GM19351 (cell line): ENCODE results near the gene SLC2A3.
"Not testable (repeated sequence)": the region's sequence is repeated elsewhere in the genome, so short reads cannot be mapped to it uniquely, and the experiment has no call there.

Experiments used
- ATAC-seq: cut with Tn5 transposase; IDR thresholded peaks from one replicate; pipeline ENCODE4 v1.9.1; 2021; ENCODE audit warnings: mild to moderate bottlenecking, moderate library complexity; ENCODE audit not compliant: unreplicated experiment

Gene SLC2A3

DNA sequence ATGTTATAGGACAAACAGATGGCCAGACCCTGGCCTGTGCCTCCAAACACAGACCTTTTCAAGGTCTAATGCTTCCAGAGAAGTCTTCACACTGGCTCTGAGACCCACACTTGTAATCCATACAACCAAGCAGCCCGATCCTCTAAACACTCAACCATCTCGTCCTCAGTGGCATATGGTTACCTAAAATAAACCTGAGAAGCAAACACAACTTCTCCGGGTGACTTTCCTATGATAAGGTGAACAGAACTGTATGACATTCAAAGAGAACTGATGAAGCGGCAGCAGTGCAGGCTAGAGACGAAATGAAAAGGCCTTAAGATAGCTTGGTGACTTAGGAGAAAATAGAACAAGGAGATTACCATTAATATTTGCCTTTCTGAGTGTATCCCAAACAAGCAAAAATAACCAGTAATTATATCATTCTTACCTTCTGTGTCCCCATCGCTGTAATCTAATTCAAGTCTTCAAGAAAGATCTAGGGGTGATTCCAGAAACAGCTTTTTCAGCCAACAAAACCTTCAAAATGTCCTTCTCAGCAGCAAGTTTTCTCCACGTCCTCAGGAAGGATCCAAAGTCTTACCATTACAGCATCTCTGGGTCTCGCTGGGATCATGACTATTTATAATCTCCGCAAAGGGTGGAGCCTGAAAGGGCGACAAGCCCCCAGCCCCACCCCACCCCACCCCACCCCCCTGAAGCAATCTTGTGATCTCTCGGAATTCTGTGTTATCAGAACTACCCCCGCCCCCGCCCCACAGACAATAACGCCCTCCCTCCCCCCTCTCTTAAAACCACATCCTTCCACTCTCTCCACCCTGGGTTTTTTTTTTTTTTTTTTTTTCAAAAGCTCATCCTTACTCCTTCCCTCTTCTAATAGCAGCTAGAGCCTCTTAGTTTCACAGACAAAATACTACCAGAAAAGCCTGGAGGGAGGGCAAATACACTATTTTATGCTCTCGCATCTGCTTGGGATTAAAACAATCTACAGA lies at the start of gene SLC2A3:
Gene SLC2A3, minus strand, starts transcription at position 598 of the 992 bp plus-strand sequence. Its CDS starts 153 bp downstream, at position 445.
- ATAC-seq = peak; percentile 40

DNA sequence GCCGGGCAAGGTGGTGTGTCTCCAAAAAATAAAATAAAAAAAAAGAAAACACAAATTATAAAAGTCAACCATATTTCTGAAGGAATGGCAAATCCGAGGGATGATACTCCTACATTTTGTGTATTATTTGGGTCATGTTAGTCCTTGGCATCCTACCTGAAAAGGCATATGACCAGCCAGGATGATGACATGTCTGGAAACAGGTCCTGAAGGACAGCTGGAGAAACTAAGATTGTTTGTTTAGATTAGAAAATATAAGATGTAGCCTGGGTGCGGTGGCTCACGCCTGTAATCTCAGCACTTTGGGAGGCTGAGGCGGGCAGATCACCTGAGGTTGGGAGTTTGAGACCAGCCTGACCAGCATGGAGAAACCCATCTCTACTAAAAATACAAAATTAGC lies 48.9 kb upstream of the SLC2A3 start:
- no peak for ATAC-seq

DNA sequence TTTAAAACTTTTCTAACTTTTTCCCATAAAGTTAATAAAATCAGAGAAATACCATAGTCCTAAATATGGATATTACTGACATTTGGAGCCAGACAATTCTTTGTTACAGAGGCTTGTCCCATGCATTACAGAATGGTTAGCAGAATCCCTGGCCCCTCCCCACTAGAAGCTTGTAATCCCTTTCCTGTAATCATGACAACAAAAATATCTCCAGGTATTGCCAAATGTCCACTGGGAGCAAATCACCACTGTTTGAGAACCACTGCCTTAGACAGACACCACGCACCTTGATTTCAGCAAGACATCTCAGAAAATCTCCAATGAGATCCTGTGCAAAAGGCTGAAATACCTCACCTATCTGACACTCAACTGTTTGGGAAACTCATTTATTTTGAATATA lies 47.5 kb upstream of the SLC2A3 start:
- ATAC-seq = not testable (repeated sequence)

DNA sequence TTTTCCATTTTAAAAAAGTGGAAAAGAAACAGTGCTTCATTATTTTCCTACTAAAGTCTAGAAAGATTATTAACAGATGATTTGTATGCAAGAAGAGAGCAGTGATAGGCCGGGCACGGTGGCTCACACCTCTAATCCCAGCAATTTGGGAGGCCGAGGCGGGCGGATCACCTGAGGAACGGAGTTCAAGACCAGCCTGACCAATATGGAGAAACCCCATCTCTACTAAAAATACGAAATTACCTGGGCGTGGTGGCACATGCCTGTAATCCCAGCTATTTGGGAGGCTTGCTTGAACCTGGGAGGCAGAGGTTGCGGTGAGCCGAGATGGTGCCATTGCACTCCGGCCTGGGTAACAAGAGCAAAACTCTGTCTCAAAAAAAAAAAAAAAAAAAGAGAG lies 47.0 kb upstream of the SLC2A3 start:
- not testable (repeated sequence) for ATAC-seq

DNA sequence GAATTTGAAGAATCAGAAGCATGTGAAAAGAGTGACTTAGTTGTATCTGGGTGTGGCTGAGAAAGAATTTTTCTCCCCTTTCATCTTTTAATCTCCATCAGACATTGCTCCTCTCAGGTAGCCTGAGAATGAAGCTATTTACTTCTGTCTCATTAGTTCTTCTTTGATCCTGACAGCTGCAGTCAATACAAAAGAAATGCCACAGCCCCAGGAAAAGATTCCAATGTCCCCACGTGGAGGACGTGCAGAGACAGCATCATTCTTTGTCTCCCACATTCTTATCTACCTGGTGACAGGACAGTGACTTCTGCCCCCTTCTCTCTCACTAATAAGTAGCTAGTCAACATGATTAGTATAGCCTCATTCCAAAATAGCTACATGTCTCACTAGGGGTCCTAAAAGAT lies 46.3 kb upstream of the SLC2A3 start:
- ATAC-seq = not testable (repeated sequence)

DNA sequence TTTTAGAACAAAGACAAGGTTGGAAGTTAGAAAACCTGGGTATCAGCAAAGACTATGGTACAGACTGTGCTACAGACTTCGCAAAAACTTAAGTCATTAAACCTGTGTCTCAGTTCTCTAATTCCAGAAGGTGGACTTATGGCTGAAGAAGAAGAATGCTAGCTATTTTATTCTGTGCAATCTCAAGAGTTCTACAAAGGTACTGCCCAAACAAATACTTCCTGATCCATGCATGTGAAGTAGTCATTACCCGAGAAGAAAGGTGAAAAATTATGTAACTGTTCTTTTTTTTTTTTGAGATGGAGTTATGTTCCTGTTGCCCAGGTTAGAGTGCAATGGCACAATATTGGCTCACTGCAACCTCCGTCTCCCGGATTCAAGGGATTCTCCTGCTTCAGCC lies 45.5 kb upstream of the SLC2A3 start:
- ATAC-seq = no peak

DNA sequence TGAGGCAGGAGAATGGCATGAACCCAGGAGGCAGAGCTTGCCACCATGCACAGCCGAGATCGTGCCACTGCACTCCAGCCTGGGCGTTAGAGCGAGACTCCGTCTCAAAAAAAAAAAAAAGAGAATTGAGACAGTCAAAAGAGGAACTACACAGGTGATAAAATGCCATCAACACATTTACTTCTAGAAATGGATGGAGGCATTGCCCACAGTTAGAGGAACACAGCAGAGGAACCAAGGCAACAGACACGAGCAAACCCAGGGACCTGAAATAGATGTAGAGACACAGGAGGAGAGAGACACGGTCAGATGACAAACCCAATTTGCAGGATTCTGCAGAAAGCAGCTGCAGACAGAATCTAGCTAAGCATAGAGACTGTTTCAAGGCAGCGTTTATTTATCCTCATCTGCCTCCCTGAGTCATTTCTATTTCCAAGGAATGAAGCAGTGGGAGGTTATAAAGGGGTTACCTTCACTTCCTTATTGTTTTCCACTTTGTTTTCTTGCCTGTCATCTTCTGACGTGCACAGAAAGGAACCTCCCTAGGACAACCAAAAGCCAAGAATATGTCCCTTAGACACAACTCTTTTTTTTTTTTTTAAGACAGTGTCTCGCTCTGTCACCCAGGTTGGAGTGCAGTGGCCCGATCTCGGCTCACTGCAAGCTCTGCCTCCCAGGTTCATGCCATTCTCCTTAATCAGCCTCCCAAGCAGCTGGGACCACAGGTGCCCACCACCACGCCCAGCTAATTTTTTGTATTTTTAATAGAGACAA lies 41.6 kb upstream of the SLC2A3 start:
- ATAC-seq = peak; percentile 73

DNA sequence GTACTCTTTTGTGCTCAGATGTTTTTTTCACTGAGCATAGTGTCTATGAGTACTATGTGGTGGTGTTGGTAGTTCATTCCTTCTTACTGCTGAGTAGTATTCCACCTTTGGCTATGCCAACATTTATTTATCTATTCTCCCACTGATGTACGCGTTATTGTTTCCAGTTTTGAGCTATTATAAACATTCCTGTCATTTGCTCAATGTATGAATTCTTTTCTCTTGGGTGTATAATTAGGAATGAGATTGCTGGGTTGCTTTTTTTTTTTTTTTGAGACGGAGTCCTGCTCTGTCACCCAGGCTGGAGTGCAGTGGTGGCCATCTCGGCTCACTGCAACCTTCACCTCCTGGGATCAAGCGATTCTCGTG lies 37.5 kb upstream of the SLC2A3 start:
- no peak for ATAC-seq

DNA sequence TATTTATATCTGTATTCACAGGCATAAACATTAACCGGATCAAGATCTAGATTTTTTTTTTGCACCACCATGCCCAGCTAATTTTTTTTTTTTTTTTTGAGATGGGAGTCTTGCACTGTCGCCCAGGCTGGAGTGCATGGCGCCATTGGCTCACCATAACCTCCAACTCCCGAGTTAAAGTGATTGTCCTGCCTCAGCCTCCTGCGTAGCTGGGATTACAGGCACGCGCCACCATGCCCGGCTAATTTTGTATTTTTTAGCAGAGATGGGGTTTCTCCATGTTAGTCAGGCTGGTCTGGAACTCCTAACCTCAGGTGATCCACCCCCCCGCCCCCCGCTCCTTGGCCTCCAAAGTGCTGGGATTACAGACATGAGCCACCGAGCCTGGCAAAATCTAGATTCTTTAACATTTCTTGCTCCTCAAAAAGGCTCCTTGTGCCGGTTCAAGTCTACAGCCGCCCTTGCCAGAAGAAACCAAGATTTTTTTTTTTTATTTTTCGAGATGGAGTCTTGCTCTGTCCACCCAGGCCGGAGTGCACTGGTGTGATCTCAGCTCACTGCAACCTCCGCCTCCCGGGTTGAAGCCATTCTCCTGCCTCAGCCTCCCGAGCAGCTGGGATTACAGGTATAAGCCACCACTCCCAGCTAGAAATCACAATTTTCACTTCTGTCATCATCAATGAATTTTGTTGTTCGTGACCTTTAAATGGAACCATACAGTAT lies 36.9 kb upstream of the SLC2A3 start:
- ATAC-seq = no peak

DNA sequence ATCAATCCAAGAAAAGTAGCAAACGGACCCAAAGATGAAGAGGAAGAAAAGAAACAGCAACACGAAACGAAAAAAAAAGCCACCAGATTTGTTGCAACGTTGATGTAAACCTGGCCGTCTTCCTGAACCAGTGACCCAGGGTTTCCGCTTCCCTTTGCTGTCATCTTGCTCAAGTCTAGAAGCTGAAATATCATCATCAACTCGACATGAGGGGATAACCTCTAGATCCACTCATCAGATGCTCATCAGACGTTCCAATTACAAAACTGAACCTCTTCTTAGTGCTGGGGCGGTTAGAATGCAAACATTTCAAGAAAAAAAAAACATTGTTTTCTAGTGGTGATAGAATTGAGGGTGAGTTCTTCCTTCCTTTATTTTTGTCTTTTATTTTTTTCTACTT lies 36.3 kb upstream of the SLC2A3 start:
- ATAC-seq = not testable (repeated sequence)

DNA sequence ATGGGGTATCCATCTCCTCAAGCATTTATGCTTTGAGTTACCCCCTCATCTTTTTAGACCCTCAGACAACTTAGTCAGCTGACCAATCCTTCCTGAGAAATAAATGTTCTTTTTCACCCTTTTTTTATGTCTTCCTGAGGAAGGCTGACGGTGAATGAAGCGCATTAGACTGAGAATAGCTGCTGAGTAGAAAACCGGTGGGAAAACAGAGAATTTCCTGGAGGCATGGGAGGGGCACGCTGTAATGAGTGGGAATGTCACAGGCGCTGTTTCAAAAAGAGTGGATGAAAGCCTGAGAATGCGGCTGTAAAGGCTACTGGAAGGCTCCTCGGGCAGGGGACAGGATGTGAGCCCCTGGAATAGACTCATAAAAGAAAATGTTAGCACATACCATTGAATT lies 35.8 kb upstream of the SLC2A3 start:
- ATAC-seq = not testable (repeated sequence)

DNA sequence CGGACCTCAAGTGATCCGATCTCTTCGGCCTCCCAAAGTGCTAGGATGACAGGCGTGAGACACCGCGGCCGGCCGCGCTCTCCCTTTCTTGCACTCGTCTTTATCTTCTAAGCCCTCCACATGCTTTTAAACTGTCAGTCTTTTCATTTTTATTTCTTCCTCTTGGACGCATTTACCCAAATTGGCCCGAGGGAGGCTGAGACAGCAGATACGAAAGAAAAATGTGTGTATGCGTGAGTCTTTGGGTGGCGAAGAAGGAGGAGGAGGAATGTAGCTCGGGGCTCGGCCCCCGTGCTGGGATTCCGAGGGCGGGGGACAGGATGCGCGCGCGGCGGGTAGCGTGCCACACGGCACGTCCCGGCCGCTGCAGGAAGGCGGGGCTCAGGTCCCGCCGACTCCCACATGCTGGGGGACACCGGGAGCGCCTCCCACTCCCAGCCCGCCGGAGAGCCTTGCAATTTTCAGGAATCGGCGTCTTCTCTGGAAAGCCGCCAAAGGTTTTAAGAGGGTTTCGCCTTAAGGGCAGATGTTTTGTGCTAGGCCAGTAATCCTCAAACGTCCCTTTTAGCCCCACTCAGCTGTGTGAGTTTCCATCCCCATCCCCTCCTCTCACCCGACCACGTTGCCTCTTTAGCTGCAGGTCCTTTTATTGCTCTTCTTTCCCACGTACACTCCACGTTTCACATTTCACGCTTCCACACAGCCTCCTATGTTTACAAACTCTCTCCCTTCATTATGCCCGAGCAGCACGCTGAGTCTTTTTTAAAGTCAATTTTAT lies 34.7 kb upstream of the SLC2A3 start:
- ATAC-seq = peak; percentile 92

DNA sequence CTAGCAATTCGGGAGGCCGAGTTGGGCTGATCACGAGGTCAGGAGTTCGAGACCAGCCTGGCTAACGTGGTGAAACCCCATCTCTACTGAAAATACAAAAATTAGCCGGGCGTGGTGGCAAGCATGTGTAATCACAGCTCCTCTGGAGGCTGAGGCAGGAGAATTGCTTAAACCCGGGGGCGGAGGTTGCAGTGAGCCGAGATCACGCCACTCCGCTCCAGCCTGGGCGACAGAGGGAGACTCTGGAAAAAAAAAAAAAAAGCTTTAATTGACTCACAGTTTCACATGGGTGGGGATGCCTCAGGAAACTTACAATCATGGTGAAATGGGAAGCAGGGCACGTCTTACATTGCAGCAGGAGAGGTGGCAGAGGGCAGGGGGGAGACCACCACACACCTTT lies 30.6 kb upstream of the SLC2A3 start:
- no peak for ATAC-seq

DNA sequence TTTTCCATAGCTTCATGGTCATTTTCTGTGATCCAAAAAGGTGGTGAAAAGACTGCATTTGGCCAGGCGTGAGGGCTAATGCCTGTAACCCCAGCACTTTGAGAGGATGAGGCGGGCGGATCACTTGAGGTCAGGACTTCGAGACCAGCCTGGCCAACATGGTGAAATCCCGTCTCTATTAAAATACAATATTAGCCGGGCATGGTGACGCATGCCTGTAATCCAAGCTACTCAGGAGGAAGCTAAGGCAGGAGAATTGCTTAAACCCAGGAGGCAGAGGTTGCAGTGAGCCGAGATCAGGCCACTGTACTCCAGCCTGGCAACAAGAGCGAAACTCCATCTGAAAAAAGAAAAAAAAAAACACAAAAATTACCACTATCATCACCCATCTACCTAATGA lies 28.7 kb upstream of the SLC2A3 start:
- not testable (repeated sequence) for ATAC-seq

DNA sequence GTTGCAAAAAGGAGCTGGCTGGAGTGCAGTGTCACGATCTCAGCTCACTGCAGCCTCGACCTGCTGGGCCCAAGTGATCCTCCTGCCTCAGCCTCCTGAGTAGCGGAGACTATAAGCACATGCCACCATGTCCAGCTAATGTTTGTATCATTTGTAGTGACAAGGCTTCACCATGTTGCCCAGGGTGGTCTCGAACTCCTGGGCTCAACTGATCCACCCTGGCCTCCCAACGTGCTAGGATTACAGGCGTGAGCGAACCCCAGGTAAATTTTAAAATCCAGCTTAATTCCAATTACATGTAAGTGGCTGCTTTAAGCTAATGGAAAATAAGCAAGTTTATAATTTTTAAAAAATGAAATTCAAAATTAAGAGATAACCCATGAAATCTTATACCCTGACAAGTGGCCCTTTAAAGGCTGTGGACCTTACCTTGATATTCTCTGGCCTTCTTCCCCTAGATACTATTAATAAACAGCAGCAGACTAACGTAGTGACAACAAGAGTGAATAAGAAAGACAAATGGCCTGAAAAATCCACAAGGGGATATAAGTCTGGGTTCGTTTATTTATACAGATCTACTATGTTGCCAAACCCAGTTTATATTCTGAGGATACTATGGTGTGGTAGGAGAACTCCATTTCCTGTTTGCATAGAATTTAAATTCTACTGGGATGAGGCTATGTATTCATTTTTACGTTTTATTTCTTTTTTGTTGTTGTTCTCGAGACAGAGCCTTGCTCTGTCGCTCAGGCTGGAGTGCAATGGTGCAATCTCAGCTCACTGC lies 25.6 kb upstream of the SLC2A3 start:
- ATAC-seq = no peak

DNA sequence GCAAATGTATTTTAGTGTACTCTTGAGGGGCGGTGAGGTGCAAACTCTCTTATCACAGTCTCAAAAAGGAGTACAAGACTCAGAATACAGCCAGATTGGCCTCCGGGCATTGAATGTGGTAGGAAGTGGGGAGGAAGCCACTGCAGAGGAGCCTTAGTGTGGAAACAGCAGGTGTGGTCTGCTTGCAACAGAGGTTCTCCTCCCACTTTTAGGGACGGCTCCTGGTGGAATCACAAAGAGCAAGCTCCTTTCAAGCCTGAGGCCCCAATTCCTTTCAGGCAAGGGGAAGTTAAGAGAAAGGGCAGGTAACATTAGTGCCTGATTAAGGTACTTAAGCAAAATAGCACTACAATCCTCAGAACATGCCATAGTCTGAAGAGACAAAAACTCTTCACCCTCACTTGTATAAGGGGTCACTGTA lies 23.7 kb upstream of the SLC2A3 start:
- no peak for ATAC-seq

DNA sequence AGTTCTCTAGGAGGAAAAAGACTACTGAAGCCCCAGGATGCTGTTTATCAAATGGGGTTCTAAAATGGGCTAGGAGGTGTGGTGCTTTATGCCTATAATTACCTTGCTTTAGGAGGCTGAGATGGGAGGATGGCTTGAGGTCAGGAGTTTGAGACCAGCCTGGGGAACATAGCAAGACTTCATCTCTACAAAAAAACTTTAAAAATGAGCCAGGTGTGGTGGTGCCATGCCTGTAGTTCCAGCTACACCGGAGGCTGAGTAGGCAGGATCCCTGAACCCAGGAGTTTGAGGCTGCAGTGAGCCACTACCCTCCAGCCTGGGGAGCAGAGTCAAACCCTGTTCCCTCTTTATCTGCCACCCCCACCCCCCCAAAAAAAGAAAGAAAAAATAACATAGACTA lies 23.3 kb upstream of the SLC2A3 start:
- no peak for ATAC-seq

DNA sequence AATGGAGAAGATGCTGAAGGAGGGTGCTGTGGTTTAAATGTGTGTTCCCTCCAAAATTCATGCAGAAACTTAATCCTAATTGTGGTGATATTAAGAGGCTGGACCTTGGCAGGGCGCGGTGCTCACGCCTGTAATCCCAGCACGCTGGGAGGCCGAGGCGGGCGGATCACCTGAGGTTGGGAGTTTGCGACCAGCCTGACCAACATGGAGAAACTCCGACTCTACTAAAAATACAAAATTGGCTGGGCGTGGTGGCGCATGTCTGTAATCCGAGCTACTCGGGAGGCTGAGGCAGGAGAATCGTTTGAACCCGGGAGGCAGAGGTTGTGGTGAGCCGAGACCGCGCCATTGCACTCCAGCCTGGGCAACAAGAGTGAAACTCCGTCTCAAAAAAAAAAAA lies 18.9 kb upstream of the SLC2A3 start:
- not testable (repeated sequence) for ATAC-seq

DNA sequence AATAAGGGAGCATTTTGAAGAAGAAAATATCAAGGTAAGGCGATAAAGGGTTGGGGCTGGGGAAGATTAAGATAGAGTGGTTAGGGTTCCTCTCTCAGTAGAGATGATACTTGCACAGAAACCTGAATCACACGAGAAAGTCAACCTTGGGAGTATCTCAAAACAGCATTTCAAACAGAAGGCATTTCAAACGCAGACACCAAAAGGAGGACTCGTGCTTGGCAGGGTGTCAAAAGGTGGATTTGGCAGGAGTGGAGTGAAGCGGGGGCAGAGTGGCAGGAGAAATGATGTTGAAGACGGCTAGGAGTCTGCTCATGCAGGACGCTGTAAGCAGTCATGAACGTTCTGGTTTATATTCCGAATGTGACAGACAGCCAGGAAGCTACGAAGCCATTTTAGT lies 18.4 kb upstream of the SLC2A3 start:
- not testable (repeated sequence) for ATAC-seq

DNA sequence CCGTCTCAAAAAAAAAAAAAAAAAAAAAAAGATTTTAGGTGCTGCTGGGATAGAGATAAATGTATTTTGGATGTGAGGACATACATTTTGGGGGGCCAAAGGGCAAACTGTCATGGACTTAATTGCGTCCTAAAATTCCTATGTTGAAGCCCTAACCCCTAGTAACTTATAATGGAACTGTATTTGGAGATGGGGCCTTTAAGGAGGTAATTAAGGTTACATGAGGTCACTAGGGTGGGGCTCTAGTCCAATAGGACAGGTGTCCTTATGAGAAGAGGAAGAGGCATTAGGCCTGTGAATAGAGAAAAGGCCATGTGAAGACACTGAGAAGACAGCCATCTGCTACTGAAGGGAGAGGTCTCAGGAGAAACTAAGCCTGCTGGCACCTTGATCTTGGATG lies 17.9 kb upstream of the SLC2A3 start:
- not testable (repeated sequence) for ATAC-seq
